K562 (cell line): ENCODE results near the gene DNAJC9. TPM values are rescaled to one million over a fixed set of nuclear protein-coding genes. Genes with fewer than 3 reads are reported as not detected.
A peak's percentile ranks its signal among the peaks of the same experiment; 100 is the strongest.

Experiments
- CXXC5 ChIP-seq: fragments of 250-450 bp; sonication (Bioruptor Pico); IDR thresholded peaks from 2 replicates; pipeline ENCODE4 v1.8.0; 2022; ENCODE audit warnings: inconsistent platforms, mild to moderate bottlenecking, moderate library complexity
- DPF2 ChIP-seq: fragments of 450-650 bp; IDR thresholded peaks from 2 replicates; pipeline ENCODE4 v1.6.1; 2016
- ILF3 ChIP-seq: fragments of 450-650 bp; IDR thresholded peaks from 2 replicates; pipeline ENCODE4 v1.6.1; 2018; ENCODE audit warnings: antibody characterized with exemption, mild to moderate bottlenecking, moderate library complexity, borderline replicate concordance
- LCOR ChIP-seq: sonication (generic); formaldehyde crosslinking; IDR thresholded peaks from 2 replicates; pipeline ENCODE4 v1.8.0; 2022; ENCODE audit warnings: mild to moderate bottlenecking, missing genetic modification reagents
- MAFG ChIP-seq: fragments of 450-650 bp; conservative IDR thresholded peaks from 2 replicates; pipeline ENCODE4 v1.6.1; 2016; ENCODE audit warnings: missing genetic modification characterization, missing compliant biosample characterization
- MECOM ChIP-seq: fragments of 250-450 bp; sonication (Bioruptor Pico); IDR thresholded peaks from 2 replicates; pipeline ENCODE4 v1.8.0; 2022; ENCODE audit warnings: inconsistent platforms
- NR2C1 ChIP-seq, 2 experiments: fragments of 450-650 bp; IDR thresholded peaks; 2 replicates each; pipeline ENCODE4 v1.6.1; 2017; ENCODE audit warnings: mild to moderate bottlenecking in 2 of 2, antibody characterized with exemption in 1 of 2, inconsistent platforms in 1 of 2, missing compliant biosample characterization in 1 of 2, missing genetic modification characterization in 1 of 2
- PCBP1 ChIP-seq: fragments of 200-400 bp; formaldehyde crosslinking; IDR thresholded peaks from 2 replicates; pipeline ENCODE4 v1.6.1; 2018; ENCODE audit warnings: mild to moderate bottlenecking, low read depth, low read length; ENCODE audit not compliant: poor library complexity, severe bottlenecking
- POLR2AphosphoS5 ChIP-seq: IDR thresholded peaks from 2 replicates; pipeline ENCODE4 v1.6.1; 2011; ENCODE audit warnings: mild to moderate bottlenecking, low read depth, low read length, moderate library complexity; ENCODE audit not compliant: control insufficient read depth, insufficient read depth
- POLR2H ChIP-seq: IDR thresholded peaks from 2 replicates; pipeline ENCODE4 v1.6.1; 2016; ENCODE audit warnings: missing genetic modification characterization, low read depth, mild to moderate bottlenecking, control low read depth, missing compliant biosample characterization, moderate library complexity
- SAFB2 ChIP-seq: fragments of 200-400 bp; formaldehyde crosslinking; IDR thresholded peaks from 2 replicates; pipeline ENCODE4 v1.6.1; 2018; ENCODE audit warnings: borderline replicate concordance, low read length, low read depth, moderate library complexity; ENCODE audit not compliant: severe bottlenecking
- SNRNP70 ChIP-seq: fragments of 200-400 bp; formaldehyde crosslinking; optimal IDR thresholded peaks from 2 replicates; pipeline ENCODE3; 2017; ENCODE audit warnings: low read depth, low read length
- SRSF1 ChIP-seq: fragments of 200-400 bp; formaldehyde crosslinking; IDR thresholded peaks from 2 replicates; pipeline ENCODE4 v1.6.1; 2017; ENCODE audit warnings: mild to moderate bottlenecking, low read depth, low read length, moderate library complexity
- TCFL5 ChIP-seq: fragments of 250-450 bp; sonication (Bioruptor Pico); conservative IDR thresholded peaks from 2 replicates; pipeline ENCODE4 v1.6.1; 2021; ENCODE audit warnings: mild to moderate bottlenecking, moderate library complexity, matching md5 sums
- ZFP30 ChIP-seq: fragments of 250-450 bp; sonication (Bioruptor Pico); IDR thresholded peaks from 2 replicates; pipeline ENCODE4 v1.8.0; 2022; ENCODE audit warnings: moderate library complexity, mild to moderate bottlenecking, inconsistent platforms, borderline replicate concordance
- ZNF253 ChIP-seq: fragments of 250-450 bp; sonication (Bioruptor Pico); conservative IDR thresholded peaks from 2 replicates; pipeline ENCODE4 v1.6.1; 2021; ENCODE audit warnings: mild to moderate bottlenecking
- ZNF436 ChIP-seq: fragments of 250-450, 450-650 bp; sonication (Bioruptor Pico); formaldehyde crosslinking; IDR thresholded peaks from 2 replicates; pipeline ENCODE4 v1.7.0; 2020; ENCODE audit warnings: mild to moderate bottlenecking
- ZNF551 ChIP-seq: fragments of 250-450 bp; sonication (Bioruptor Pico); IDR thresholded peaks from 2 replicates; pipeline ENCODE4 v1.5.0; 2021; ENCODE audit warnings: mild to moderate bottlenecking, moderate library complexity
- polyA plus RNA-seq, 8 experiments: library from polyadenylated mRNA; depleted of rRNA in 4 of 8; stranded (reverse) in 5 of 8; unstranded in 3 of 8; fragments of >200 nt; fragmentation: Nextera tagmentation in 2 of 8; fragmentation: Illumina TruSeq in 1 of 8; extraction: Ambion mirVana in 2 of 8; extraction: Trizol in 1 of 8; gene quantifications; 2 replicates each; pipeline versions ENCODE4 v1.2.1 to v1.2.3, GENCODE V29; 2011 to 2014; ENCODE audit warnings: inconsistent platforms in 1 of 8, missing spikeins in 1 of 8
- total RNA-seq, 7 experiments: library from RNA; depleted of rRNA in 6 of 7; stranded (reverse); fragments of >200 nt in 6 of 7; fragmentation: Illumina TruSeq in 2 of 7; extraction: Trizol in 2 of 7; gene quantifications; 2 replicates each; pipeline versions ENCODE4 v1.2.1 to v1.2.3, GENCODE V29; 2011 to 2021; ENCODE audit warnings: low replicate concordance in 1 of 7
- TF ChIP-seq, protein P1 (sequence below): sonication (generic); formaldehyde crosslinking; IDR thresholded peaks from 2 replicates; pipeline ENCODE4 v1.8.0; 2023; ENCODE audit warnings: mild to moderate bottlenecking, missing genetic modification reagents
- TF ChIP-seq, protein P2 (sequence below): sonication (generic); formaldehyde crosslinking; IDR thresholded peaks from 2 replicates; pipeline ENCODE4 v1.8.0; 2022; ENCODE audit warnings: mild to moderate bottlenecking, missing genetic modification reagents
- TF ChIP-seq, protein P3 (sequence below): fragments of 450-650 bp; IDR thresholded peaks from one replicate; pipeline ENCODE4 v1.6.1; 2018; ENCODE audit warnings: mild to moderate bottlenecking, moderate library complexity; ENCODE audit not compliant: partially characterized antibody
- TF ChIP-seq, protein P4 (sequence below): fragments of 450-650 bp; IDR thresholded peaks from 2 replicates; pipeline ENCODE4 v1.6.1; 2014; ENCODE audit warnings: low read depth, mild to moderate bottlenecking, moderate library complexity, borderline replicate concordance

Gene DNAJC9
- total and polyA plus RNA-seq, 9 of the 15 experiments (the other 6 are each of a cell fraction or from before 2014, with no cell fraction given) = 66.7 to 133 (median 102) TPM

DNA sequence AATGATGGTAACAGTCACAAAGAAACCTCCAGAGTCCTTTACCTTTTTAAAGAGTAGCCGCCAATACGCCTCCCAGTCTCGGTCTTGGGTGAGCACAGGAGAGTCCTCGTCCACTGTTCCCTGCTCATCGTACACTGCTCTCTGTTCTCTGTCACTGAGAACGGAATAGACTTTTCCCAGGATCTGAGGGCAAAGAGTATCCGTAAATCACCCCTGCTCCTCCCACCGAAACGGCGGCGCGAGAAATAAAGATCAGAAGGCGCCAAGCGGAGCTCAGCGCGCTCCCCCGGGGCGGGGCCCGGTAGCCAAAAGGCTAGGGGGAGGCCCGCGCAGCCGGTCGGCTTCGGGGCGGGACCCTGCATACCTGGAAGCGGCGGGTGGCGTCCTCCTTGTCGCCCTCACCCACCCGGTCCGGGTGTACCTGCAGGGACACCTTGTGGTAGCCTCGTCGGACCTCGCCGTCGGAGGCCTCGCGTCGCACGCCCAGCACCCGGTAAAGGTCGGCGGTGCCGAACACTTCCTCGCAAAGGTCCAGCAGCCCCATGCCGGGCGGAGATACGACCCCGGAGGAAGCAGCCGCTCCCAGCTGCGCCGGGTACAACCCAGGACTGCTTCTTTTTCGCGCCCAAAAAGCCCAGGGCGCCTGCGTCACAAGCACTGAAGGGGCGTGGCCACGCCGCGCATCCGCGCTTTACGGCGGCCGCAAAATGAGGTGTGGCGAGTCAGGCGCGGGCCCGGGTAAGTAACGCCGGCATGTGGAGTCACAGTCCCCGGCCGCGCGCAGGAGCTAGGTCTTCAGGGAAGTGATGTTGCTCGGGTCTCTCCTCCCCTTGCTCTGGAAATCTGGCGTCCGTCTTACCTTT, at the start of gene DNAJC9 (continued):
- TF ChIP-seq, protein P1, sequence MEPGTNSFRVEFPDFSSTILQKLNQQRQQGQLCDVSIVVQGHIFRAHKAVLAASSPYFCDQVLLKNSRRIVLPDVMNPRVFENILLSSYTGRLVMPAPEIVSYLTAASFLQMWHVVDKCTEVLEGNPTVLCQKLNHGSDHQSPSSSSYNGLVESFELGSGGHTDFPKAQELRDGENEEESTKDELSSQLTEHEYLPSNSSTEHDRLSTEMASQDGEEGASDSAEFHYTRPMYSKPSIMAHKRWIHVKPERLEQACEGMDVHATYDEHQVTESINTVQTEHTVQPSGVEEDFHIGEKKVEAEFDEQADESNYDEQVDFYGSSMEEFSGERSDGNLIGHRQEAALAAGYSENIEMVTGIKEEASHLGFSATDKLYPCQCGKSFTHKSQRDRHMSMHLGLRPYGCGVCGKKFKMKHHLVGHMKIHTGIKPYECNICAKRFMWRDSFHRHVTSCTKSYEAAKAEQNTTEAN (CRISPR knock-in tag) = peak; percentile 27; the same call in 1 of the 2 replicates
- TF ChIP-seq ZFP30 (CRISPR knock-in tag) = no peak
- TF ChIP-seq SAFB2 = no peak
- TF ChIP-seq ILF3 = peak; percentile 36; the same call in 1 of the 2 replicates
- TF ChIP-seq SRSF1 = peak; percentile 75
- no peak for TF ChIP-seq ZNF436
- no peak; the same call in 1 of the 2 replicates for TF ChIP-seq ZNF551 (CRISPR knock-in tag)
- no peak for TF ChIP-seq ZNF253 (CRISPR knock-in tag)
- 0 out of 2 replicates have a peak, but pooled peaks have one; percentile 14 for TF ChIP-seq DPF2
- TF ChIP-seq LCOR (CRISPR knock-in tag) = peak; percentile 94
- TF ChIP-seq, protein P2, sequence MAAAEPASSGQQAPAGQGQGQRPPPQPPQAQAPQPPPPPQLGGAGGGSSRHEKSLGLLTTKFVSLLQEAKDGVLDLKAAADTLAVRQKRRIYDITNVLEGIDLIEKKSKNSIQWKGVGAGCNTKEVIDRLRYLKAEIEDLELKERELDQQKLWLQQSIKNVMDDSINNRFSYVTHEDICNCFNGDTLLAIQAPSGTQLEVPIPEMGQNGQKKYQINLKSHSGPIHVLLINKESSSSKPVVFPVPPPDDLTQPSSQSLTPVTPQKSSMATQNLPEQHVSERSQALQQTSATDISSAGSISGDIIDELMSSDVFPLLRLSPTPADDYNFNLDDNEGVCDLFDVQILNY = peak; percentile 53; the same call in 1 of the 2 replicates
- 0 out of 2 replicates have a peak, but pooled peaks have one; percentile 28 for TF ChIP-seq MECOM
- TF ChIP-seq CXXC5 (CRISPR knock-in tag) = peak; percentile 95
- no peak for TF ChIP-seq TCFL5 (CRISPR knock-in tag)
- no peak for TF ChIP-seq MAFG
- peak; percentile 97 for TF ChIP-seq POLR2H (tag)
- TF ChIP-seq, protein P3, sequence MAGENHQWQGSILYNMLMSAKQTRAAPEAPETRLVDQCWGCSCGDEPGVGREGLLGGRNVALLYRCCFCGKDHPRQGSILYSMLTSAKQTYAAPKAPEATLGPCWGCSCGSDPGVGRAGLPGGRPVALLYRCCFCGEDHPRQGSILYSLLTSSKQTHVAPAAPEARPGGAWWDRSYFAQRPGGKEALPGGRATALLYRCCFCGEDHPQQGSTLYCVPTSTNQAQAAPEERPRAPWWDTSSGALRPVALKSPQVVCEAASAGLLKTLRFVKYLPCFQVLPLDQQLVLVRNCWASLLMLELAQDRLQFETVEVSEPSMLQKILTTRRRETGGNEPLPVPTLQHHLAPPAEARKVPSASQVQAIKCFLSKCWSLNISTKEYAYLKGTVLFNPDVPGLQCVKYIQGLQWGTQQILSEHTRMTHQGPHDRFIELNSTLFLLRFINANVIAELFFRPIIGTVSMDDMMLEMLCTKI = no peak
- TF ChIP-seq, protein P4, sequence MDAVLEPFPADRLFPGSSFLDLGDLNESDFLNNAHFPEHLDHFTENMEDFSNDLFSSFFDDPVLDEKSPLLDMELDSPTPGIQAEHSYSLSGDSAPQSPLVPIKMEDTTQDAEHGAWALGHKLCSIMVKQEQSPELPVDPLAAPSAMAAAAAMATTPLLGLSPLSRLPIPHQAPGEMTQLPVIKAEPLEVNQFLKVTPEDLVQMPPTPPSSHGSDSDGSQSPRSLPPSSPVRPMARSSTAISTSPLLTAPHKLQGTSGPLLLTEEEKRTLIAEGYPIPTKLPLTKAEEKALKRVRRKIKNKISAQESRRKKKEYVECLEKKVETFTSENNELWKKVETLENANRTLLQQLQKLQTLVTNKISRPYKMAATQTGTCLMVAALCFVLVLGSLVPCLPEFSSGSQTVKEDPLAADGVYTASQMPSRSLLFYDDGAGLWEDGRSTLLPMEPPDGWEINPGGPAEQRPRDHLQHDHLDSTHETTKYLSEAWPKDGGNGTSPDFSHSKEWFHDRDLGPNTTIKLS = peak; percentile 57; the same call in 1 of the 2 replicates
- TF ChIP-seq PCBP1 = peak; percentile 53
- TF ChIP-seq SNRNP70 = no peak
- TF ChIP-seq POLR2AphosphoS5 = peak; percentile 88
- TF ChIP-seq NR2C1 (IDR thresholded peaks at IDR 0.05) = peak; percentile 72
- TF ChIP-seq NR2C1 (tag; IDR thresholded peaks at IDR 0.05) = peak; percentile 58
